ENCODE measurements around the gene RIGI.
"Not testable (repeated sequence)": the region's sequence is repeated elsewhere in the genome, so short reads cannot be mapped to it uniquely, and the experiment has no call there.

Gene RIGI

GRCh38 chr9:32525709-32526030 lies 326 bp downstream of the RIGI start:
- DNase-seq, result no peak

- DNase-seq, result no peak
These were observed 896 bp downstream of the RIGI start for GRCh38 chr9:32524892-32525708.

GRCh38 chr9:32524558-32524891 lies 1.5 kb downstream of the RIGI start:
- DNase-seq, result not testable (repeated sequence)

GRCh38 chr9:32523910-32524309 lies 2.1 kb downstream of the RIGI start:
- no peak for DNase-seq

GRCh38 chr9:32518276-32518675 lies 7.7 kb downstream of the RIGI start:
- no peak for DNase-seq

GRCh38 chr9:32516241-32516640 lies 9.8 kb downstream of the RIGI start:
- peak; percentile 41 for DNase-seq

GRCh38 chr9:32508728-32509127 lies 17.3 kb downstream of the RIGI start:
- DNase-seq, result no peak

GRCh38 chr9:32503008-32503407 lies 23.0 kb downstream of the RIGI start:
- DNase-seq, result no peak

GRCh38 chr9:32502464-32502863 lies 23.5 kb downstream of the RIGI start:
- no peak for DNase-seq

- no peak for DNase-seq
These were observed 24.1 kb downstream of the RIGI start for GRCh38 chr9:32501868-32502267.

GRCh38 chr9:32500768-32501167 lies 25.2 kb downstream of the RIGI start:
- no peak for DNase-seq

GRCh38 chr9:32497921-32498320 lies 28.1 kb downstream of the RIGI start:
- no peak for DNase-seq

- DNase-seq, result no peak
These were observed 35.4 kb downstream of the RIGI start for GRCh38 chr9:32490601-32491000.

GRCh38 chr9:32487981-32488380 lies 38.0 kb downstream of the RIGI start:
- no peak for DNase-seq

GRCh38 chr9:32486839-32487562 lies 39.0 kb downstream of the RIGI start:
- DNase-seq, result no peak

- no peak for DNase-seq
These were observed 42.7 kb downstream of the RIGI start for GRCh38 chr9:32483343-32483742.

Data from right hindlimb (tissue), 1 donor.